ENCODE results near the gene BBX. TPM values are rescaled to one million over a fixed set of nuclear protein-coding genes. Genes with fewer than 3 reads are reported as not detected.

Gene BBX
- 45.8 TPM for total RNA-seq

- DNase-seq = peak; percentile 95
Measured at GRCh38 chr3:107522510-107523288, at the start of gene BBX. Gene BBX (plus strand): TSS chr3:107522962. CDS start chr3:107710461, 187,499 bp downstream.

GRCh38 chr3:107476462-107476861 lies 46.3 kb upstream of the BBX start:
- DNase-seq = no peak

GRCh38 chr3:107487490-107487889 lies 35.3 kb upstream of the BBX start:
- DNase-seq = no peak

- DNase-seq = no peak
Measured at GRCh38 chr3:107488942-107489341, 33.8 kb upstream of the BBX start.

GRCh38 chr3:107493134-107493533 lies 29.6 kb upstream of the BBX start:
- no peak for DNase-seq

GRCh38 chr3:107496855-107497254 lies 25.9 kb upstream of the BBX start:
- DNase-seq = no peak

- DNase-seq = no peak
Measured at GRCh38 chr3:107498646-107499045, 24.1 kb upstream of the BBX start.

GRCh38 chr3:107506458-107506857 lies 16.3 kb upstream of the BBX start:
- no peak for DNase-seq

- no peak for DNase-seq
Measured at GRCh38 chr3:107508331-107508730, 14.4 kb upstream of the BBX start.

GRCh38 chr3:107512108-107512507 lies 10.7 kb upstream of the BBX start:
- DNase-seq = no peak

- no peak for DNase-seq
Measured at GRCh38 chr3:107514453-107514852, 8.3 kb upstream of the BBX start.

- DNase-seq = no peak
Measured at GRCh38 chr3:107516475-107516874, 6.3 kb upstream of the BBX start.

GRCh38 chr3:107520535-107520934 lies 2.2 kb upstream of the BBX start:
- DNase-seq = no peak

GRCh38 chr3:107521469-107522059 lies 1.2 kb upstream of the BBX start:
- no peak for DNase-seq

- DNase-seq = no peak
Measured at GRCh38 chr3:107523289-107523538, 452 bp downstream of the BBX start.

GRCh38 chr3:107523539-107524325 lies 970 bp downstream of the BBX start:
- peak; percentile 28 for DNase-seq

- no peak for DNase-seq
Measured at GRCh38 chr3:107524326-107524840, 1.6 kb downstream of the BBX start.

GRCh38 chr3:107524841-107525643 lies 2.3 kb downstream of the BBX start:
- DNase-seq = no peak

GRCh38 chr3:107525644-107526305 lies 3.0 kb downstream of the BBX start:
- DNase-seq = peak; percentile 13

GRCh38 chr3:107531917-107532469 lies 9.2 kb downstream of the BBX start:
- DNase-seq = no peak

- DNase-seq = no peak
Measured at GRCh38 chr3:107540857-107541256, 18.1 kb downstream of the BBX start.

- no peak for DNase-seq
Measured at GRCh38 chr3:107542665-107543064, 19.9 kb downstream of the BBX start.

Data from skin of body (tissue), 2 donors.